CD4-positive, alpha-beta T cell treated with Interleukin-21 for 1 hour (primary cell): ENCODE results near the gene RAD9B.
"Not testable (repeated sequence)": the region's sequence is repeated elsewhere in the genome, so short reads cannot be mapped to it uniquely, and the experiment has no call there.

Experiments
- DNase-seq: peaks from one replicate; pipeline ENCODE4 v3.0.0-alpha.2; 2020

RAD9B gene

GRCh38 chr12:110501752-110502738 lies at the start of gene RAD9B, which contains the start of gene VPS29:
Gene RAD9B, plus strand, starts transcription at chr12:110502331. Its CDS starts 7 bp downstream, at chr12:110502338.
Gene VPS29, minus strand, starts transcription at chr12:110502111. Its CDS starts 60 bp downstream, at chr12:110502051.
- peak; percentile 99 for DNase-seq

DNA sequence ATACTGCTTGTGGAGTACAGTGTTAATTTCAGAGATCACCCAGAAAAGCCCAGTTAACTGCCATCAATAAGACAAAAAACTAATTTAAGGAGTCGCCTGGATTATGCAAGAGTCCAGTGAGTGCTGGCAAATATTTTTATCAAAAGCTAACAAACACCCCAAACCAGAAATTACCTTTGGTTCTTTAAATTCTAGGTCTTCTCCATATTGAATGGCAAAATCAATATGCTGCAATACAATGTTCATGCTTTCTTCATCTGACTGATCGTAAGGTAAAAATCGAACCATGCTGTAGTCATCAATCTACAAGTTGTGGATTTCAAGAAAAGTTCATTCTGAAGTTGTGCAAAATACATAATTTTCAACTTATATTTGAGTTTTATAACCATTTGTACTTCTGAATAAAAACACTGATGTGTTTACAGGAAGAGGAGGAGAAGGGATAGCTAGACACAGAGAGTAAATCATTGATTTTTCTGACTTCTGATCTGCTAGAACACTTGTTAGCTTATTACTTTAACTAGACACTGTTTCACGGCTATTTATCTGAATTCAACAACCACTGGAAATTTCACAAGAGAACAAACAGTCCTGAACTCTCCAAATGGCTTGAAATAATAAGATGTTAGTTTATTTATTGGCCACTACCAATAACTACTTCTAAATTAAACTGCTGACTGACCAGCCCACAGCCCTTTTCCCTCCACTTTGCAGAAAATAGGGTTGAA lies 48.4 kb upstream of the RAD9B start:
- no peak for DNase-seq

DNA sequence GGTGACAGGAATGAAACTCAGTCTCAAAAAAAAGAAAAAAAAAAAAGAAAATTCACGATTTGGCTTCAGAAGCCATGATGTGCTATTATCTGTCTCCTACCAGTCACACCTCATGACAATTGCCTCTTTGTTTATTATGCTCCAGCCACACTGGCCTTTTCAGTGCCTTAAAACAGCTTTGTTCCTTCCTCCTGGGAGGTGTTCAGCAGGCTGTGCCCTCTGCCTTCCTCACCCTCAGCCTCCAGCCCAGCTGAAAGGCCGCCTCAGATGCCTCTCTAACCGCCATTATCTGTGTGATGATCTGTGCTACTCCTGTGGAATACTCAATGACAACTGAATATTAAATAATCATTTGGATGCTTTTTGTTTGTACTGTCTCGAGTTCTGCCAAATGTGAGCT lies 43.4 kb upstream of the RAD9B start:
- no peak for DNase-seq

GRCh38 chr12:110461189-110461588 lies 40.9 kb upstream of the RAD9B start:
- DNase-seq, result not testable (repeated sequence)

DNA sequence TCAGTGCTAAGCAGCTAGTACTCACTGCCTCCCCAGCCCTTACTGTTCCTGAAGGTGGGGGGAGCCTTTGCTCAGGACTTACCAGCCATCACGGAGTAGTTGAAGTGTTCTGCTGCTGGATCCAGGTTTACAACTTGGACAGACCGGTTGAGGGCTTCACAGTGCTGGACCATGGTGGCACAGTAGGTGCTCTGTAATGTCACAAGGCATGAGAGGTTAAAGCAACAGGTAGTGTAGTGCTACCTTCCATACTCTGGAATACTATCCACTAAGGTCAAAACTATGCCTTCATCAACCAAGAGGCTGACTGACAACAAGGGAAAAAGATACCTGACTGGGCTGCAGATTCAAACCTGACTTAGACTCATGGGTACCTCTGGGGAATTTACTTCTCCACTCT lies 37.1 kb upstream of the RAD9B start:
- no peak for DNase-seq

- not testable (repeated sequence) for DNase-seq
Observed at GRCh38 chr12:110465765-110466164, 36.4 kb upstream of the RAD9B start.

DNA sequence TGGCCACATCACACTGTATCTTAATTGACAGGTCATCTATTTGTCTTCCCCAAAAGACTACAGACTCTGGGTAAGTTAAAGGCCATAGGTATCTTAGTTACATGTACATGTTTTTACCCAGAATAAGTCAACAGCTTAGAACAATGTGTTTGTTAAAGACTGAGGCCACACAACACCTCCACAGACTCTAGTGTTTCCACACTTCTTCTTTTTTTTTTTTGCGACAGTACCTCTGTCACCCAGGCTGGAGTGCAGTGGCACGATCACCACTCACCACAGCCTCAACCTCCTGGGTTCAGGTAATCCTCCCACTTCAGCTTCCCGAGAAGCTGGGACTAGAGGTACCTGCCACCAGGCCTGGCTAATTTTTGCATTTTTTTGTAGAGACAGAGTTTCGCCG lies 35.3 kb upstream of the RAD9B start:
- no peak for DNase-seq

GRCh38 chr12:110467847-110468213 lies 34.3 kb upstream of the RAD9B start:
- no peak for DNase-seq

- peak; percentile 97 for DNase-seq
Observed at GRCh38 chr12:110468214-110469048, 33.7 kb upstream of the RAD9B start, which contains the start of the genes FAM216A and GPN3. Gene FAM216A, plus strand, starts transcription at chr12:110468845. Its CDS starts 31 bp downstream, at chr12:110468876. Gene GPN3, minus strand, starts transcription at chr12:110468257. Its CDS starts 54 bp downstream, at chr12:110468203.

GRCh38 chr12:110475426-110475825 lies 26.7 kb upstream of the RAD9B start:
- no peak for DNase-seq

DNA sequence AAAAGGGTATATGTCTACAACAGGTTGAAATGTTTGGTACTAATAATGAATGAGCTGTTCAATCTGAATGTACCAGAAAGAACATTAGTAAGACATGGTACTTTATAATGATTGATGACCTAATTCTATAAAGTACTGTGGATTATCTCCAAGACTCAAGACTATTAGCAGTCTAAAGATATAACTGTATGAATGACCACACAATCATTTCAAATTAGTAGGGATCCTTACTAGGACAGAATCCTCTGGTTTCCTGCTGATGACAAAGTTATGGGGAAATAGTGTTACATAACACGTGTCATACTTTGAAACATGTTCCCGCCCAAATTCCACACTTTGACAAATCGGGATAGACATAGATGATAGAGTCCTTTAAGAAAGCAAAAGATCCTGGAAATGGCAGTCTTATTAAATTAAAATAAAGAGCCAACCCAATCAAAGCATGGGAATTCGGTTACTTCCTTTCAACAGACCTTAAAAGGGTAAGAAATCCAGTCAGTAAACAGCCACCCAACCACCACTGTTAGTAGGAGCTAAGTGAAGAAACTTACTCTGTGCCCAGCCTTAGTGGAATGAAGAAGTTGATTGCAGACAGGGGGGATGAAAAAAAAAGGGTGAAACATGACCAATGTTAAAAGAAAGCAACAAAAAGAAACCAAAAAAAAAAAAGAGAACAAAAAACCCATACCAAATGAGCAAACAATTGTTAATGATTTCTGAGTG lies 3.0 kb upstream of the RAD9B start:
- no peak for DNase-seq

DNA sequence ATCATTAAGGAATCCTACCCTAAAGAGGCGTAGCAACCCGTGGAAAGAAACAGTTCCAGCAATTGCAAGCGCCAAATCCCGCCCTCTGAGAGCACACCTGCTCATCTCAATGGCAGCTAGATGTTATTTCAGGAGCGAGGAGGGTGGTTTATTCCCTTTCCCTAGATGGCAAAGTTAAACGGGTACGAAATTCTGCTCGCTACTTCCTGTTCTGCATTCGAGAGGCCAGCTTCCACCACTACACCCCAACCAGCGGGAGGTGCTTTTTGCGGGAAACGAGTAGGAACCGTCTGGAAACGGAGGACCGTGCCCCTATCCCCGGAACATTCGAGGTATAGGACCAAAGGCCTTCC lies 756 bp upstream of the RAD9B start:
- no peak for DNase-seq

DNA sequence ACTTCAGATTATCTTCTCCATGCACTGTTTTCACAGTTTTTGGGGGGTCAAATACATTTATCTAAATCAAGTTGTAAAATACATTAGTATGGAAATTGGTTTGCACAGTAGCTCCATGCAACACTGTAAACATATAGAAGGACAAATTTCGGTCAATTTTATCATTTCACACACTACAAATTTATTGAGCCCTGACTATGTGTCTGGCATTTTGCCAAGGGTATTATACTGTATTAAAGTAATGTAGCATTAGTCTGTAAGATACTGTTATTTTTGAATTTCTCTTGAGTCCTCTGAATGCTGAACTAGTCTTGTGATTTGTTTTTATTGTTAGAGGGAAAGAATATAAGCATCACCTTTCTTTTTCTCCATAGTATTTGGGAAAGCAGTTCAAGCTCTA lies 1.3 kb downstream of the RAD9B start:
- no peak for DNase-seq

DNA sequence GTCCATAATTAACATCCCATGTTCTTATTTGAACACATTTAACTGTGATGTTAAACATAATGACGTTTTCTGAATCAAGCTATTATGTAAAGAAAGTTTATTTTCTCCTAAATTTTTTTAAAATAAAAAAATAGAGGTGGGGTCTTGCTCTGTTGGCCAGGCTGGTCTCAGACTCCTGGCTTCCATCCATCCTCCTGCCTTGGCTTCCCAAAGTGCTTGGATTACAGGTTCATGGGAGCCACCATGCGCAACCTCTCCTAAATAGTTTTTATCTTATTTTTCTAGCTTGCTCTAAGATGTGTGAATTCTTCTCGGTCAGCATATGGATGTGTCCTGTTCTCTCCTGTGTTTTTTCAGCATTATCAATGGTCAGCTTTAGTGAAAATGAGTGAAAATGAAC lies 3.2 kb downstream of the RAD9B start:
- no peak for DNase-seq

DNA sequence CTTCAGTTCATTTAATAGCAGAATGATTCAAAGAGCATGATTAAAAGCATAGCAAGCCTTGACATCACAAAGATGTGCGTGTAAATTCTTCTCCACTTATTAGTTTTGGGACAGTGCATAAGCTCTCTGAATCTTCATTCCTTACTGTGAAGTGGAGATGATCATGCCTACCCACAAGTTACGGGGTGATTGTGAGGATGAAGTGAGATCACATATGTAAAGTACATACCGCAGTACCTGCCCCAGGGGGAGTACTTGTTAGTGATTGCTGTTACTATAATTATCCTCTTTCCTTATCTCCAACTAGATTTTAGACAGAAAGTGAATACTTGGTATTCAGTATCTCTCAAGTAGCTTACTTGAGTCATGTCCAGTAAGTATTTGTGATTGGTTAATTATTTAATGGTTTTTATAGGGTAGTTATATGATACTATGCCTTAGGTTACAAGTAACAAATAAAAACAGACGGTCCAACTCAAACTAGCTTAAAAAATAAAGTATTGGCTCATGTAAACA lies 6.0 kb downstream of the RAD9B start:
- DNase-seq, result no peak

DNA sequence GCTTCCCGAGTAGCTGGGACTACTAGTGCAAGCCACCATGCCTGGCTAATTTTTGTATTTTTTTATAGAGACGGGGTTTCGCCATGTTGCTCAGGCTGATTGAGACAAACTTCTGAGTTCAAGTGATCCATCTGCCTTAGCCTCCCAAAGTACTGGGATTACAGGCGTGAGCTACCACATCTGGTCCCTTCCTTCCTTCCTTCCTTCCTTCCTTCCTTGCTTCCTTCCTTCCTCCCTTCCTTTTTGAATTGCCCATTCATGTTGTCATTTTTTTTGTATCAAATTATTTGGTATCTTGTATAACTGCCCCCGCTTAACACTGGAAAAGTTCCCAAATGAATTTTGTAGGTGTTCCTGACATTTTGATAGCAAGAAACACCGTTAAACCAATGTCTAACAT lies 11.7 kb downstream of the RAD9B start:
- DNase-seq, result no peak

DNA sequence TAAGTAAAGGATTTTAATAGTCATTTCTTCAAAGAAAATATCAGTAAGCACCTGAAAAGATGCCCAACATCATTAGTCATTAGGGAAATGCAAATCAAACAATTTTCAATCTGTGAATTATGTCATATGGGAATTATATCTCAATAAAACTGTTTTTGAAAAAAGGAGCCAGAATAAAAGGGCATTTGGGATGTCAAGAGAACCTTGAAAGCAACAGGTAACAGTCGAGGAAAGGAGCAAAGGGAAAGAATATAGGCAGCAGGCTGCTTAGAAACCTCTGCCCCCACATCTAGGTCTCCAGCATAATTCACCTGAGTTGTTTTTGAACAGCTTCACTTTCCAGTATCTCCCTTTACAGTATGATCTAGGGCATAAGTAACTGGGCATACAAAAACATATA lies 12.2 kb downstream of the RAD9B start:
- no peak for DNase-seq

DNA sequence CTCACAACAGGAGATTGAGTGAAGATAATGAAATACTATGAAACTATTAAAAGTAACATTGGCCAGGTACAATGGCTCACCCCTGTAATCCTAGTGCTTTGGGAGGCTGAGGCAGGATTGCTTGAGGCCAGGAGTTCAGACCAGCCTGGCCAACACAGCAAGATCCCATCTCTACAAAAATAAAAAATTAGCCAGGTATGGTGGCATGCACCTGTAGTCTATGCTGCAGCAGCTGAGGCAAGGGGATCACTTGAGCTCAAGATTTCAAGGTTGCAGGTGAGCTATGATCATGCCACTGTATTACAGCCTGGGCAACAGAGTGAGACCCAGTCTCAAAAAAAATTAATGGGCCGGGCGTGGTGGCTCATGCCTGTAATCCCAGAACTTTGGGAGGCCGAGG lies 14.9 kb downstream of the RAD9B start:
- no peak for DNase-seq

- not testable (repeated sequence) for DNase-seq
Observed at GRCh38 chr12:110518014-110518413, 15.9 kb downstream of the RAD9B start.

GRCh38 chr12:110520876-110521712 lies 19.0 kb downstream of the RAD9B start:
- not testable (repeated sequence) for DNase-seq

GRCh38 chr12:110528277-110528839 lies 26.2 kb downstream of the RAD9B start:
- no peak for DNase-seq
